HK-2 (cell line): Measurements from ENCODE around the gene PDK3.

ENCODE experiments used
- DNase-seq: peaks from one replicate; pipeline ENCODE4 v3.0.0-alpha.2; 2018; ENCODE audit not compliant: unreplicated experiment

Gene PDK3

GRCh38 chrX:24464836-24465531 lies at the start of gene PDK3:
Gene PDK3 (plus strand): TSS chrX:24465286. CDS start chrX:24465456, 170 bp downstream.
- peak; percentile 91 for DNase-seq

GRCh38 chrX:24415921-24416320 lies 49.2 kb upstream of the PDK3 start:
- no peak for DNase-seq

- DNase-seq = no peak
Measured at GRCh38 chrX:24423960-24424359, 41.1 kb upstream of the PDK3 start.

GRCh38 chrX:24424948-24425347 lies 40.1 kb upstream of the PDK3 start:
- no peak for DNase-seq

GRCh38 chrX:24425806-24426205 lies 39.3 kb upstream of the PDK3 start:
- no peak for DNase-seq

GRCh38 chrX:24426340-24426913 lies 38.7 kb upstream of the PDK3 start:
- no peak for DNase-seq

GRCh38 chrX:24426921-24427746 lies 38.0 kb upstream of the PDK3 start:
- DNase-seq = no peak

GRCh38 chrX:24427747-24428019 lies 37.4 kb upstream of the PDK3 start:
- DNase-seq = no peak

- DNase-seq = no peak
Measured at GRCh38 chrX:24428516-24428915, 36.6 kb upstream of the PDK3 start.

- no peak for DNase-seq
Measured at GRCh38 chrX:24435060-24435459, 30.0 kb upstream of the PDK3 start.

- no peak for DNase-seq
Measured at GRCh38 chrX:24443918-24444317, 21.2 kb upstream of the PDK3 start.

- DNase-seq = no peak
Measured at GRCh38 chrX:24444645-24445044, 20.4 kb upstream of the PDK3 start.

GRCh38 chrX:24448762-24449250 lies 16.3 kb upstream of the PDK3 start:
- no peak for DNase-seq

GRCh38 chrX:24463077-24463476 lies 2.0 kb upstream of the PDK3 start:
- no peak for DNase-seq

GRCh38 chrX:24464498-24464835 lies 619 bp upstream of the PDK3 start:
- no peak for DNase-seq

- DNase-seq = no peak
Measured at GRCh38 chrX:24465532-24465865, 413 bp downstream of the PDK3 start.

- no peak for DNase-seq
Measured at GRCh38 chrX:24466025-24466424, 939 bp downstream of the PDK3 start.

- DNase-seq = no peak
Measured at GRCh38 chrX:24468245-24468644, 3.2 kb downstream of the PDK3 start.

GRCh38 chrX:24471808-24472207 lies 6.7 kb downstream of the PDK3 start:
- DNase-seq = no peak

- DNase-seq = no peak
Measured at GRCh38 chrX:24475480-24475879, 10.4 kb downstream of the PDK3 start.

- no peak for DNase-seq
Measured at GRCh38 chrX:24478509-24478908, 13.4 kb downstream of the PDK3 start.

- DNase-seq = no peak
Measured at GRCh38 chrX:24479924-24480323, 14.8 kb downstream of the PDK3 start.

- DNase-seq = no peak
Measured at GRCh38 chrX:24480400-24480865, 15.3 kb downstream of the PDK3 start.
